ENCODE data around the gene CHCHD6.

CHCHD6 gene

GRCh38 chr3:126758026-126758425 lies 54.0 kb downstream of the CHCHD6 start:
- H3K36me3 ChIP-seq (ENCODE audit: control insufficient read depth, insufficient read depth, low read length): no peaks in the 10 kb centered on the region
- no peak overlapping the region for H3K27ac ChIP-seq (ENCODE audit: low read depth, low read length, severe bottlenecking)
- peaks cover 9% of the 10 kb centered on the region for H3K4me1 ChIP-seq (ENCODE audit: control insufficient read depth, insufficient read depth, low read length, poor library complexity, severe bottlenecking)
- H3K9me3 ChIP-seq (ENCODE audit: control insufficient read depth, low read length): no peaks in the 10 kb centered on the region
- 88% methylated on average over 3 of the region's 3 CpGs; no CpG with 5 or more reads in 1 of the 2 experiments for WGBS, 2 experiments (ENCODE audit: insufficient coverage in 2 of 2)
- no peak overlapping the region for H3K4me3 ChIP-seq (ENCODE audit: extremely low read depth, insufficient read depth, low read length, poor library complexity, severe bottlenecking)

- WGBS, 2 experiments (ENCODE audit: insufficient coverage in 2 of 2): 95 to 98% methylated on average over 4 of the region's 4 CpGs
- Histone ChIP-seq H3K27ac (ENCODE audit: low read depth, low read length, severe bottlenecking) (no peak overlapping the region), H3K4me3 (ENCODE audit: extremely low read depth, insufficient read depth, low read length, poor library complexity, severe bottlenecking) (no peak overlapping the region), H3K36me3 (ENCODE audit: control insufficient read depth, insufficient read depth, low read length) (no peaks in the 10 kb centered on the region), H3K4me1 (ENCODE audit: control insufficient read depth, insufficient read depth, low read length, poor library complexity, severe bottlenecking) (peaks cover 1% of the 10 kb centered on the region), H3K9me3 (ENCODE audit: control insufficient read depth, low read length) (no peaks in the 10 kb centered on the region)
Observed at GRCh38 chr3:126758882-126759281, 54.8 kb downstream of the CHCHD6 start.

- H3K27ac ChIP-seq (ENCODE audit: low read depth, low read length, severe bottlenecking): no peak overlapping the region
- H3K4me3 ChIP-seq (ENCODE audit: extremely low read depth, insufficient read depth, low read length, poor library complexity, severe bottlenecking): no peak overlapping the region
- no peaks in the 10 kb centered on the region for H3K36me3 ChIP-seq (ENCODE audit: control insufficient read depth, insufficient read depth, low read length)
- WGBS, 2 experiments (ENCODE audit: insufficient coverage in 2 of 2): no CpG with 5 or more reads among the region's 1 CpG
- H3K4me1 ChIP-seq (ENCODE audit: control insufficient read depth, insufficient read depth, low read length, poor library complexity, severe bottlenecking): no peaks in the 10 kb centered on the region
- H3K9me3 ChIP-seq (ENCODE audit: control insufficient read depth, low read length): no peaks in the 10 kb centered on the region
Observed at GRCh38 chr3:126760541-126760940, 56.5 kb downstream of the CHCHD6 start.

GRCh38 chr3:126763035-126763434 lies 59.0 kb downstream of the CHCHD6 start:
- Histone ChIP-seq H3K36me3 (ENCODE audit: control insufficient read depth, insufficient read depth, low read length) (no peaks in the 10 kb centered on the region), H3K9me3 (ENCODE audit: control insufficient read depth, low read length) (no peaks in the 10 kb centered on the region), H3K4me1 (ENCODE audit: control insufficient read depth, insufficient read depth, low read length, poor library complexity, severe bottlenecking) (no peaks in the 10 kb centered on the region), H3K27ac (ENCODE audit: low read depth, low read length, severe bottlenecking) (no peak overlapping the region), H3K4me3 (ENCODE audit: extremely low read depth, insufficient read depth, low read length, poor library complexity, severe bottlenecking) (no peak overlapping the region)

GRCh38 chr3:126765187-126766069 lies 61.4 kb downstream of the CHCHD6 start:
- Histone ChIP-seq H3K36me3 (ENCODE audit: control insufficient read depth, insufficient read depth, low read length) (no peaks in the 10 kb centered on the region), H3K27ac (ENCODE audit: low read depth, low read length, severe bottlenecking) (no peak overlapping the region), H3K4me1 (ENCODE audit: control insufficient read depth, insufficient read depth, low read length, poor library complexity, severe bottlenecking) (no peaks in the 10 kb centered on the region), H3K4me3 (ENCODE audit: extremely low read depth, insufficient read depth, low read length, poor library complexity, severe bottlenecking) (no peak overlapping the region), H3K9me3 (ENCODE audit: control insufficient read depth, low read length) (no peaks in the 10 kb centered on the region)
- WGBS, 2 experiments (ENCODE audit: insufficient coverage in 2 of 2): 92% methylated on average over 15 to 17 of the region's 17 CpGs

GRCh38 chr3:126766653-126767052 lies 62.6 kb downstream of the CHCHD6 start:
- Histone ChIP-seq H3K36me3 (ENCODE audit: control insufficient read depth, insufficient read depth, low read length) (no peaks in the 10 kb centered on the region), H3K27ac (ENCODE audit: low read depth, low read length, severe bottlenecking) (no peak overlapping the region), H3K9me3 (ENCODE audit: control insufficient read depth, low read length) (no peaks in the 10 kb centered on the region), H3K4me1 (ENCODE audit: control insufficient read depth, insufficient read depth, low read length, poor library complexity, severe bottlenecking) (no peaks in the 10 kb centered on the region), H3K4me3 (ENCODE audit: extremely low read depth, insufficient read depth, low read length, poor library complexity, severe bottlenecking) (no peak overlapping the region)
- WGBS, 2 experiments (ENCODE audit: insufficient coverage in 2 of 2): 94 to 96% methylated on average over 6 to 7 of the region's 7 CpGs

- Histone ChIP-seq H3K9me3 (ENCODE audit: control insufficient read depth, low read length) (no peaks in the 10 kb centered on the region), H3K27ac (ENCODE audit: low read depth, low read length, severe bottlenecking) (no peak overlapping the region), H3K4me1 (ENCODE audit: control insufficient read depth, insufficient read depth, low read length, poor library complexity, severe bottlenecking) (no peaks in the 10 kb centered on the region), H3K4me3 (ENCODE audit: extremely low read depth, insufficient read depth, low read length, poor library complexity, severe bottlenecking) (no peak overlapping the region), H3K36me3 (ENCODE audit: control insufficient read depth, insufficient read depth, low read length) (no peaks in the 10 kb centered on the region)
- 93 to 100% methylated on average over 2 of the region's 3 CpGs for WGBS, 2 experiments (ENCODE audit: insufficient coverage in 2 of 2)
Observed at GRCh38 chr3:126768903-126769302, 64.9 kb downstream of the CHCHD6 start.

- no peaks in the 10 kb centered on the region for H3K4me1 ChIP-seq (ENCODE audit: control insufficient read depth, insufficient read depth, low read length, poor library complexity, severe bottlenecking)
- H3K36me3 ChIP-seq (ENCODE audit: control insufficient read depth, insufficient read depth, low read length): no peaks in the 10 kb centered on the region
- H3K4me3 ChIP-seq (ENCODE audit: extremely low read depth, insufficient read depth, low read length, poor library complexity, severe bottlenecking): no peak overlapping the region
- no peak overlapping the region for H3K27ac ChIP-seq (ENCODE audit: low read depth, low read length, severe bottlenecking)
- no peaks in the 10 kb centered on the region for H3K9me3 ChIP-seq (ENCODE audit: control insufficient read depth, low read length)
Observed at GRCh38 chr3:126770096-126770495, 66.1 kb downstream of the CHCHD6 start.

GRCh38 chr3:126773167-126773566 lies 69.1 kb downstream of the CHCHD6 start:
- no peak overlapping the region for H3K27ac ChIP-seq (ENCODE audit: low read depth, low read length, severe bottlenecking)
- H3K9me3 ChIP-seq (ENCODE audit: control insufficient read depth, low read length): no peaks in the 10 kb centered on the region
- WGBS, 2 experiments (ENCODE audit: insufficient coverage in 2 of 2): 87 to 100% methylated on average over 5 of the region's 5 CpGs
- no peaks in the 10 kb centered on the region for H3K4me1 ChIP-seq (ENCODE audit: control insufficient read depth, insufficient read depth, low read length, poor library complexity, severe bottlenecking)
- no peak overlapping the region for H3K4me3 ChIP-seq (ENCODE audit: extremely low read depth, insufficient read depth, low read length, poor library complexity, severe bottlenecking)
- H3K36me3 ChIP-seq (ENCODE audit: control insufficient read depth, insufficient read depth, low read length): no peaks in the 10 kb centered on the region

- Histone ChIP-seq H3K9me3 (ENCODE audit: control insufficient read depth, low read length) (no peaks in the 10 kb centered on the region), H3K36me3 (ENCODE audit: control insufficient read depth, insufficient read depth, low read length) (no peaks in the 10 kb centered on the region), H3K27ac (ENCODE audit: low read depth, low read length, severe bottlenecking) (no peak overlapping the region), H3K4me1 (ENCODE audit: control insufficient read depth, insufficient read depth, low read length, poor library complexity, severe bottlenecking) (no peaks in the 10 kb centered on the region), H3K4me3 (ENCODE audit: extremely low read depth, insufficient read depth, low read length, poor library complexity, severe bottlenecking) (no peak overlapping the region)
- 67 to 100% methylated on average over 1 of the region's 1 CpG for WGBS, 2 experiments (ENCODE audit: insufficient coverage in 2 of 2)
Observed at GRCh38 chr3:126773783-126774182, 69.7 kb downstream of the CHCHD6 start.

GRCh38 chr3:126777366-126777765 lies 73.3 kb downstream of the CHCHD6 start:
- Histone ChIP-seq H3K9me3 (ENCODE audit: control insufficient read depth, low read length) (no peaks in the 10 kb centered on the region), H3K4me3 (ENCODE audit: extremely low read depth, insufficient read depth, low read length, poor library complexity, severe bottlenecking) (no peak overlapping the region), H3K4me1 (ENCODE audit: control insufficient read depth, insufficient read depth, low read length, poor library complexity, severe bottlenecking) (peaks cover 8% of the 10 kb centered on the region), H3K36me3 (ENCODE audit: control insufficient read depth, insufficient read depth, low read length) (no peaks in the 10 kb centered on the region), H3K27ac (ENCODE audit: low read depth, low read length, severe bottlenecking) (no peak overlapping the region)
- 50 to 67% methylated on average over 2 of the region's 3 CpGs for WGBS, 2 experiments (ENCODE audit: insufficient coverage in 2 of 2)
